Neural progenitor cell (in vitro differentiated cells): ENCODE results near the gene MRI1. TPM values are rescaled to one million over a fixed set of nuclear protein-coding genes. Genes with fewer than 3 reads are reported as not detected.

Experiments used
- DNase-seq: peaks from one replicate; pipeline ENCODE4 v3.0.0-alpha.2; 2016; ENCODE audit warnings: low spot score
- H2AFZ ChIP-seq: fragments of 200-600 bp; sonication (generic); replicated peaks from 2 replicates; pipeline ENCODE4 v1.6.1; 2016; ENCODE audit warnings: antibody characterized with exemption
- H3F3A ChIP-seq: fragments of 200-600 bp; sonication (generic); 2 replicates; pipeline ENCODE4 v1.6.1; 2016; ENCODE audit warnings: antibody characterized with exemption, low read depth
- H3K27ac ChIP-seq: fragments of 200-600 bp; sonication (generic); 2 replicates; pipeline ENCODE4 v1.5.1; 2016; ENCODE audit warnings: mild to moderate bottlenecking
- H3K27me3 ChIP-seq: fragments of 200-600 bp; sonication (generic); 2 replicates; pipeline ENCODE4 v1.6.1; 2016; ENCODE audit warnings: mild to moderate bottlenecking, moderate library complexity
- H3K36me3 ChIP-seq: fragments of 200-600 bp; sonication (generic); 2 replicates; pipeline ENCODE4 v1.5.1; 2016
- H3K4me1 ChIP-seq: fragments of 200-600 bp; sonication (generic); 2 replicates; pipeline ENCODE4 v1.6.1; 2016; ENCODE audit warnings: mixed run types
- H3K4me2 ChIP-seq: fragments of 200-600 bp; sonication (generic); 2 replicates; pipeline ENCODE4 v1.6.1; 2016
- H3K4me3 ChIP-seq: fragments of 200-600 bp; sonication (generic); 2 replicates; pipeline ENCODE4 v1.5.1; 2016
- H3K79me2 ChIP-seq: fragments of 200-600 bp; sonication (generic); 2 replicates; pipeline ENCODE4 v1.6.1; 2016; ENCODE audit warnings: low read depth
- H3K9ac ChIP-seq: fragments of 200-600 bp; sonication (generic); 2 replicates; pipeline ENCODE4 v1.6.1; 2016
- H3K9me3 ChIP-seq: fragments of 200-600 bp; sonication (generic); 2 replicates; pipeline ENCODE4 v1.5.1; 2016; ENCODE audit warnings: low read depth
- H4K20me1 ChIP-seq: fragments of 200-600 bp; sonication (generic); 2 replicates; pipeline ENCODE4 v1.6.1; 2016; ENCODE audit warnings: low read depth
- H3K27ac Mint-ChIP-seq: 3 replicates; pipeline ENCODE4 v1.8.0; 2021; ENCODE audit warnings: mixed read lengths
- H3K27me3 Mint-ChIP-seq: 2 replicates; pipeline ENCODE4 v1.8.0; 2022; ENCODE audit warnings: low read depth, mild to moderate bottlenecking, inconsistent platforms, moderate library complexity, mixed read lengths; ENCODE audit not compliant: insufficient read depth
- H3K36me3 Mint-ChIP-seq: 3 replicates; pipeline ENCODE4 v1.8.0; 2021; ENCODE audit warnings: mixed read lengths
- H3K4me1 Mint-ChIP-seq: 3 replicates; pipeline ENCODE4 v1.8.0; 2021; ENCODE audit warnings: mixed read lengths
- H3K4me3 Mint-ChIP-seq: 3 replicates; pipeline ENCODE4 v1.8.0; 2021; ENCODE audit warnings: mild to moderate bottlenecking, moderate library complexity, mixed read lengths
- H3K9me3 Mint-ChIP-seq: 3 replicates; pipeline ENCODE4 v1.8.0; 2020; ENCODE audit warnings: mixed read lengths
- CTCF ChIP-seq: fragments of 200-600 bp; sonication (generic); IDR thresholded peaks from 2 replicates; pipeline ENCODE4 v1.5.1; 2017; ENCODE audit warnings: antibody characterized with exemption, mild to moderate bottlenecking
- EZH2 ChIP-seq: fragments of 200-600 bp; sonication (generic); IDR thresholded peaks from 2 replicates; pipeline ENCODE4 v1.6.1; 2017; ENCODE audit warnings: antibody characterized with exemption, mild to moderate bottlenecking, moderate library complexity
- EZH2phosphoT487 ChIP-seq: fragments of 200-600 bp; sonication (generic); IDR thresholded peaks from 2 replicates; pipeline ENCODE4 v1.6.1; 2017; ENCODE audit warnings: antibody characterized with exemption
- total RNA-seq: library from RNA; depleted of rRNA; stranded (reverse); fragments of >200 nt; gene quantifications from 2 replicates; pipeline ENCODE4 v1.2.3, GENCODE V29; 2015; ENCODE audit warnings: low replicate concordance

Gene MRI1
- total RNA-seq, 1 donor from 2014 or later: 6.3 TPM

DNA sequence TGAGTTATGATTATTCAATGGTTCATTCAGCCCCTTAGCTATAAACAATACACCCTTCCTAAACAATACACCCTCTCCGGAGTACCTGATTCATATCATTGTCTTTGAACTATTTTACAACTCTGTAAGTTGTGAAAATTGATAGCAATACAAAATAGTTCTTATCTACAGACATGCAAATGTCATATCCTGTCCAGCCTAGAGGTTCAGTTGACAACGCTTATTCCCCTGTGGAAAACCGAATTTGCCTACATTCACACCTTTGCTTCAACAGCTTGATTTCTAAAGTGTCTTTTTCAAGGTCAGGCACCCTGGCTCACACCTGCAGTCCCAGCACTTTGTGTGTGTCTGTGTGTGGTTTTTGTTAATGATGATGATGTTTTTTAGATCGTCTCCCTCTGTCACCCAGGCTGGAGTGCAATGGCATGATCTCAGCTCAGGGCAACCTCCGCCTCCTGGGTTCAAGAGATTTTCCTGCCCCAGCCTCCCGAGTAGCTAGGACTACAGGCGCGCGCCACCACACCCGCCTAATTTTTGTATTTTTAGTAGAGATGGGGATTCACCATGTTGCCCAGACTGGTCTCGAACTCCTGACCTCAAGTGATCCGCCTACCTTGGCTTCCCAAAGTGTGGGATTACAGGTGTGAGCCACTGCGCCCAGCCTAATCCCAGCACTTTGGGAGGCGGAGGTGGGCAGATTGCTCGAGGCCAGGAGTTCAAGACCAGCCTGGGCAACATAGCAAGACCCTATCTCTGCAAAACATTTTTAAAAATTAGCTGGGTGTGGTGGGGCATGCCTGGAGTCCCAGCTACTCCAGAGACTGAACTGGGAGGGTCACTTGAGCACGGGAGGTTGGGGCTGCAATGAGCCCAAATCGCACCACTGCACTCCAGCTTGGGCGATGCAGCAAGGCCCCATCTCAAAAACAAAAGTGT lies 19.5 kb downstream of the MRI1 start:
- Histone ChIP-seq H3K4me1 (peaks cover 7% of the 10 kb centered on the region), H4K20me1 (no peaks in the 10 kb centered on the region), H3F3A (peaks cover 19% of the 10 kb centered on the region), H3K79me2 (no peaks in the 10 kb centered on the region), H3K4me3 (no peak overlapping the region), H3K9me3 (no peaks in the 10 kb centered on the region), H2AFZ (no peak overlapping the region), H3K9ac (no peak overlapping the region), H3K36me3 (no peaks in the 10 kb centered on the region), H3K27me3 (no peaks in the 10 kb centered on the region), H3K4me2 (no peak overlapping the region), H3K27ac (no peak overlapping the region)
- peaks cover 3% of the 10 kb centered on the region for H3K27me3 Mint-ChIP-seq
- H3K36me3 Mint-ChIP-seq: peaks cover 8% of the 10 kb centered on the region
- H3K4me3 Mint-ChIP-seq: no peak overlapping the region
- TF ChIP-seq EZH2 (no peak), CTCF (no peak), EZH2phosphoT487 (no peak)
- H3K9me3 Mint-ChIP-seq: no peaks in the 10 kb centered on the region
- H3K4me1 Mint-ChIP-seq: peaks cover 31% of the 10 kb centered on the region
- no peak for DNase-seq
- H3K27ac Mint-ChIP-seq: no peak overlapping the region

DNA sequence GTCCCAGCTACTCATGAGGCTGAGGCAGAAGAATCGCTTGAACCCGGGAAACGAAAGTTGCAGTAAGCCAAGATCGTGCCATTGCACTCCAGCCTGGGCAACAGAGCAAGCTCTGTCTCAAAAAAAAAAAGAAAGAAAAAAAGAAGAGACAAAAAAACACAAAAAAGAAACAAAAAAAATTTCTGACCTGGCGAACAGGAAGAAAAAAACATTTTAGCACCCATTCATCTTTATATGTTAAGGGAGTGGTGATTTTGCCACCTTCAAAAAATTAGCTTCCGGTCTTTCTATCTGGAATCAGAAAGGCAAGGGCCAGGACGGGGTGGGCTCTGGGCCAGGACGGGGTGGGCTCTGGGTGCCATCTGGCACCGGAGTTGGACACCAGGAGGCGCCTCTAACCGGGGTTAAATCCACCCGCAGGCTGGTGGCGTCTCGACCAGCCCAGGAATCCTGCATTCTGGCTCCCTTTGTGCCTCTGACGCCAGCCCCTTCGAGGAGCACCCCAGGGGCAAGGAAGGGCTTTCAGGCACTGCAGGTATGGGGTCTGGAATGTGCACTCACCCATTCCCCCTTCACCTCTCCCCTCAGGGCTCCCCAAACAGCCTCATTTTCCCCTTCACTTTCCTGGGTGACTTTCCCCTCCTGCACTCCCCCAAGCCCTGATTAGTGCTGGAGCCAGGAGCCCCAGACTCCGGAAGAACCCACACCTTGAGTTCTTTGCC lies 20.6 kb downstream of the MRI1 start:
- Histone ChIP-seq H3K9me3 (no peaks in the 10 kb centered on the region), H3K79me2 (no peaks in the 10 kb centered on the region), H2AFZ (peak overlapping the region; percentile 80), H3K4me1 (peaks cover 7% of the 10 kb centered on the region), H3K9ac (no peak overlapping the region), H3K27ac (no peak overlapping the region), H3K27me3 (no peaks in the 10 kb centered on the region), H3K4me3 (no peak overlapping the region), H3K36me3 (no peaks in the 10 kb centered on the region), H3K4me2 (peak overlapping the region; percentile 23), H4K20me1 (no peaks in the 10 kb centered on the region), H3F3A (peaks cover 19% of the 10 kb centered on the region)
- Mint-ChIP-seq H3K27me3 (peaks cover 3% of the 10 kb centered on the region), H3K9me3 (no peaks in the 10 kb centered on the region), H3K36me3 (no peaks in the 10 kb centered on the region), H3K4me1 (peaks cover 31% of the 10 kb centered on the region), H3K27ac (peak overlapping the region; percentile 79), H3K4me3 (no peak overlapping the region)
- TF ChIP-seq CTCF (peak; percentile 70), EZH2phosphoT487 (no peak), EZH2 (no peak)
- DNase-seq: peak; percentile 81

DNA sequence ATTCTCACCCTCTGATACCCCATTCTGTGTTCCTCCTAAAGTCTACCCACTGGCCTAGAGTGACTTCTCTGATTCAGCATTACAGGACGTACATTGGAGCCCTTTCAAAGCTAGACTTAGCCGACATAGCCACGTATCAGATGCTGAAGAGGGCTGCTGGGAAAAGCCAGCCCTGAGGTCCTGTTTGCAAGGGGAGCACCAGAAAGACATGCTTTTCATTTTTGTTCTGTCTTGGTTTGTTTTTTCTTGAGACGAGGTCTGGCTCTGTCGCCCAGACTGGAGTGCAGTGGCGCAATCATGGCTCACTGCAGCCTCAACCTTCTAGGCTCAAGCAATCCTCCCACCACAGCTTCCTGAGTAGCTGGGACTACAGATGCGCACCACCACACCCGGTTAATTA lies 24.7 kb downstream of the MRI1 start:
- Histone ChIP-seq H3F3A (peaks cover 11% of the 10 kb centered on the region), H3K4me2 (no peak overlapping the region)

More for the DNA sequence above, 24.7 kb downstream of the MRI1 start:
- no peak overlapping the region for H3K9ac ChIP-seq
- no peaks in the 10 kb centered on the region for H3K79me2 ChIP-seq
- H3K36me3 ChIP-seq: no peaks in the 10 kb centered on the region
- Mint-ChIP-seq H3K4me3 (no peak overlapping the region), H3K9me3 (no peaks in the 10 kb centered on the region), H3K27ac (no peak overlapping the region), H3K27me3 (peaks cover 5% of the 10 kb centered on the region), H3K4me1 (peaks cover 13% of the 10 kb centered on the region), H3K36me3 (no peaks in the 10 kb centered on the region)
- no peaks in the 10 kb centered on the region for H3K9me3 ChIP-seq
- H2AFZ ChIP-seq: no peak overlapping the region
- H3K4me1 ChIP-seq: no peaks in the 10 kb centered on the region
- no peaks in the 10 kb centered on the region for H4K20me1 ChIP-seq
- DNase-seq: no peak
- no peak overlapping the region for H3K4me3 ChIP-seq
- no peaks in the 10 kb centered on the region for H3K27me3 ChIP-seq
- no peak for TF ChIP-seq CTCF
- no peak for TF ChIP-seq EZH2phosphoT487
- TF ChIP-seq EZH2: no peak
- H3K27ac ChIP-seq: no peak overlapping the region
